Mesendoderm (in vitro differentiated cells): ENCODE measurements around the gene KCNC3.

Experiments
- DNase-seq: peaks from one replicate; pipeline ENCODE4 v3.0.0; 2013
- H2AK5ac ChIP-seq: 2 replicates; pipeline ENCODE4 v1.6.1; 2013; ENCODE audit warnings: low read length, inconsistent platforms
- H2BK120ac ChIP-seq: 2 replicates; pipeline ENCODE4 v1.6.1; 2013; ENCODE audit warnings: low read depth, mild to moderate bottlenecking, low read length, moderate library complexity, mixed read lengths
- H2BK15ac ChIP-seq: replicated peaks from 2 replicates; pipeline ENCODE4 v1.6.1; 2013; ENCODE audit warnings: low read depth, mild to moderate bottlenecking, moderate library complexity
- H2BK5ac ChIP-seq: 2 replicates; pipeline ENCODE4 v1.6.1; 2013; ENCODE audit warnings: low read length, inconsistent platforms
- H3K18ac ChIP-seq: 2 replicates; pipeline ENCODE4 v1.6.1; 2013; ENCODE audit warnings: mild to moderate bottlenecking, low read length, mixed read lengths
- H3K23ac ChIP-seq: one replicate; pipeline ENCODE4 v1.6.1; 2013; ENCODE audit warnings: low read length
- H3K27ac ChIP-seq: 2 replicates; pipeline ENCODE4 v1.5.1; 2013; ENCODE audit warnings: low read depth, mild to moderate bottlenecking, inconsistent platforms, low read length, moderate library complexity
- H3K27me3 ChIP-seq: 2 replicates; pipeline ENCODE4 v1.6.1; 2013; ENCODE audit warnings: low read length, control low read depth, mild to moderate bottlenecking, inconsistent platforms; ENCODE audit not compliant: insufficient read depth, poor library complexity
- H3K36me3 ChIP-seq: 2 replicates; pipeline ENCODE4 v1.6.1; 2013; ENCODE audit warnings: low read length, inconsistent platforms; ENCODE audit not compliant: control insufficient read depth, insufficient read depth
- H3K4ac ChIP-seq: one replicate; pipeline ENCODE4 v1.6.1; 2013; ENCODE audit warnings: low read depth, mild to moderate bottlenecking, low read length, moderate library complexity
- H3K4me1 ChIP-seq: 2 replicates; pipeline ENCODE4 v1.6.1; 2013; ENCODE audit warnings: low read depth, low read length, inconsistent platforms; ENCODE audit not compliant: control insufficient read depth
- H3K4me2 ChIP-seq: 2 replicates; pipeline ENCODE4 v1.6.1; 2013; ENCODE audit warnings: low read length
- H3K4me3 ChIP-seq: 2 replicates; pipeline ENCODE4 v1.5.1; 2013; ENCODE audit warnings: mild to moderate bottlenecking, low read length
- H3K56ac ChIP-seq: one replicate; pipeline ENCODE4 v1.6.1; 2013; ENCODE audit warnings: low read length
- H3K79me1 ChIP-seq: 2 replicates; pipeline ENCODE4 v1.6.1; 2013; ENCODE audit warnings: low read length, inconsistent platforms
- H3K79me2 ChIP-seq: 2 replicates; pipeline ENCODE4 v1.6.1; 2013; ENCODE audit warnings: mild to moderate bottlenecking, low read length; ENCODE audit not compliant: control insufficient read depth, insufficient read depth
- H3K9ac ChIP-seq: 2 replicates; pipeline ENCODE4 v1.6.1; 2013; ENCODE audit warnings: low read length, inconsistent platforms
- H4K5ac ChIP-seq: one replicate; pipeline ENCODE4 v1.6.1; 2013; ENCODE audit warnings: low read length
- H4K8ac ChIP-seq: one replicate; pipeline ENCODE4 v1.6.1; 2013; ENCODE audit warnings: low read depth, mild to moderate bottlenecking, control low read depth, low read length, moderate library complexity
- WGBS: extraction: QIAGEN DNeasy Blood & Tissue Kit; methylation state at CpG from one replicate; pipeline ENCODE4 v1.1.7; 2013; ENCODE audit warnings: low lambda C conversion rate, missing lambda C conversion rate; ENCODE audit not compliant: insufficient coverage; ENCODE audit errors: extremely low coverage; 5-methylcytosine and 5-hydroxymethylcytosine counted together

The KCNC3 gene

DNA sequence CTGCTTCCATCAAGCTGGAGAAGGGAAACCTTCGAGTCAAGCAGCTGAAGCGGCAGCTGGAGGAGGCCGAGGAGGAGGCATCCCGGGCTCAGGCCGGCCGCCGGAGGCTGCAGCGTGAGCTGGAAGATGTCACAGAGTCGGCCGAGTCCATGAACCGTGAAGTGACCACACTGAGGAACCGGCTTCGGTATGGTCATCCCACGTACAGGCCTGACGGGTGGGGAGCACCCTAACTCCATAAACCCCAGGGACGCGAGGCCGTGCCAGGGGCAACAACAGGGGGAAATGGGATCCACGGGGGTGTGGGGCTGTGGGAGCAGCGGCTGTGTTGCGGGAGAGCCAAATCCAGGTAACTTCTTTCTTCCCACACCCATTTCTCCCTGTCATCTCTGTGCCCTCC, 20.2 kb downstream of the KCNC3 start:
- Histone ChIP-seq H3K56ac (no peak overlapping the region), H2BK5ac (no peak overlapping the region), H3K4me3 (no peak overlapping the region), H2BK15ac (no peak overlapping the region), H2BK120ac (no peak overlapping the region), H3K9ac (no peak overlapping the region), H4K5ac (no peak overlapping the region), H3K18ac (no peak overlapping the region), H3K4me1 (peaks cover 4% of the 10 kb centered on the region), H4K8ac (no peak overlapping the region), H2AK5ac (no peak overlapping the region), H3K36me3 (no peaks in the 10 kb centered on the region), H3K79me1 (no peaks in the 10 kb centered on the region), H3K4ac (no peak overlapping the region), H3K23ac (no peak overlapping the region), H3K4me2 (no peak overlapping the region), H3K79me2 (no peaks in the 10 kb centered on the region), H3K27ac (no peak overlapping the region), H3K27me3 (no peaks in the 10 kb centered on the region)
- no CpG with 5 or more reads among the region's 21 CpGs for WGBS
- DNase-seq, result no peak

DNA sequence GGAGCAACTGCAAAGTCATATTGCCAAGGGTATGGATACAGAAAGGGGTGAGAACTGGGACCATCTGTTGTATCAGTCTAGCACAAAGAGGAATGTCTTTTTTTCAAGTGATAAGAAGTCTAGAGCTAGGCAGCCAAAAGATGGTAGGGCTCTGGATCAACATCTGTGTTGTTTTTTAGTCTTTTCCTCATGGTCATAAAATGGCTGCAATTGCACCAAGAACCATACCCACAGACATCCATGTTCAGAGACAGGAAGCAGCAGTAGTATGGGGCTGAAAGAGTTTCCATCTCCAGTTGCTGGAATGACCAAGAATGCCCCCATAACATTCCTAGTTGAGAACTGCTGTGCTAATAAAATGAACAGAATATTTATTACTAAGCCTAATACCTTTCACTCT, 25.6 kb downstream of the KCNC3 start:
- Histone ChIP-seq H3K27ac (no peak overlapping the region), H3K27me3 (no peaks in the 10 kb centered on the region), H3K4me3 (no peak overlapping the region), H3K4me1 (no peaks in the 10 kb centered on the region), H3K18ac (no peak overlapping the region), H3K4me2 (no peak overlapping the region), H2AK5ac (no peak overlapping the region), H4K5ac (no peak overlapping the region), H3K9ac (no peak overlapping the region), H3K79me2 (no peaks in the 10 kb centered on the region), H3K79me1 (no peaks in the 10 kb centered on the region), H2BK120ac (no peak overlapping the region), H2BK5ac (no peak overlapping the region), H4K8ac (no peak overlapping the region), H3K36me3 (no peaks in the 10 kb centered on the region), H2BK15ac (no peak overlapping the region), H3K56ac (no peak overlapping the region), H3K4ac (no peak overlapping the region), H3K23ac (no peak overlapping the region)
- no peak for DNase-seq

DNA sequence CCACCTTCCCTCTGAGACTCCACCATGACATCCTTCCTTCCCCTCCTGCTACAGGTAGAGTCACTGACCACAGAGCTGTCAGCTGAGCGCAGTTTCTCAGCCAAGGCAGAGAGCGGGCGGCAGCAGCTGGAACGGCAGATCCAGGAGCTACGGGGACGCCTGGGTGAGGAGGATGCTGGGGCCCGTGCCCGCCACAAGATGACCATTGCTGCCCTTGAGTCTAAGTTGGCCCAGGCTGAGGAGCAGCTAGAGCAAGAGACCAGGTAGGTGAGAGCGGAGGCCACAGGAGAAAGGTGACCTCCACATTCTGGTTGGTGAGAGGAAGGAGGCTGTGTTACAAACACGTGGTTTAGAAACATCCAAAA, 27.6 kb downstream of the KCNC3 start:
- no peaks in the 10 kb centered on the region for H3K27me3 ChIP-seq
- H4K5ac ChIP-seq, result no peak overlapping the region

DNA sequence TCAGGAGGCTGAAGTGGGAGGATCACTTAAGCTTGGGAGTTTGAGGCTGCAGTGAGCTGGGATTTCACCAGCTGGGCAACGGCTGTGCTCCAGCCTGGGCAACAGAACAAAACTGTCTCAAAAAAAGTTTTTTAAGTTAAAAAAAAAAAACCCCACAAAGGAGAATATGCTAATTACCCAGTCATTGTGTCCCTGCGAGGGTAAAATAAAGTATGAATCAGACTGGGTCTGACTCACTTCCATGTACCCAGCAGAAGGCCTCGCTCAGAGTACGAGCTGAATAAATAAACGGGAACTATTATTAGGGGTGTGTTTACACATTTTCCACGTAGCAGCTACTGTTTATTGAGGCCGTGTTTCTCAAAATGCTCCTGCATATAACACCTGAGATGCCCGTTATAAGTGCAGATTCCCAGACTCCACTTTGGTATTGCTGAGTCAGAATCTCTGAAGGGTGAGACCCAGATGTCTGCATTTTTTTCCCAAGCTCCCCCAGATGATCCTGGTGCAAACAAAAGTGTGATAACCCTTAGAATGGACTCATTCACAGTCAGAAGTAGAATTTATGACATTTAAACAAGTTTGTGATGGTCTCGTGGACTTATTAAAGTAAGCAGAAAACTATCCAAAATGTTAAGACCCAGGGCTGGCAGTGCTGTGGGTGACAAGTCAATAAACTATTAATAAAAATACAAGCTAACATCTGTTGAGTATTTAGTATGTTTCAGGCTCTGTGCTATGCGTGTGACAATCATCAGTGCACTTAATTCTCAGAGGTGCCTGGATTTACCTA, 28.2 kb downstream of the KCNC3 start:
- WGBS, result no CpG with 5 or more reads among the region's 10 CpGs
- Histone ChIP-seq H3K23ac (no peak overlapping the region), H3K36me3 (no peaks in the 10 kb centered on the region), H2AK5ac (no peak overlapping the region), H3K4me3 (no peak overlapping the region), H4K5ac (no peak overlapping the region), H3K79me1 (no peaks in the 10 kb centered on the region), H3K79me2 (no peaks in the 10 kb centered on the region), H2BK15ac (no peak overlapping the region), H3K56ac (no peak overlapping the region), H3K18ac (no peak overlapping the region), H3K9ac (no peak overlapping the region), H3K4me2 (no peak overlapping the region), H3K4me1 (no peaks in the 10 kb centered on the region), H2BK120ac (no peak overlapping the region), H3K4ac (no peak overlapping the region), H2BK5ac (no peak overlapping the region), H3K27ac (no peak overlapping the region), H3K27me3 (no peaks in the 10 kb centered on the region), H4K8ac (no peak overlapping the region)
- no peak for DNase-seq

More for the DNA sequence above, 27.6 kb downstream of the KCNC3 start:
- H3K4me3 ChIP-seq, result no peak overlapping the region
- no peak overlapping the region for H2BK15ac ChIP-seq
- no peak overlapping the region for H3K9ac ChIP-seq
- H4K8ac ChIP-seq, result no peak overlapping the region
- H3K18ac ChIP-seq, result no peak overlapping the region
- H3K56ac ChIP-seq, result no peak overlapping the region
- H3K27ac ChIP-seq, result no peak overlapping the region
- H2BK5ac ChIP-seq, result no peak overlapping the region
- H3K4me1 ChIP-seq, result no peaks in the 10 kb centered on the region
- no peak overlapping the region for H3K23ac ChIP-seq
- H3K79me2 ChIP-seq, result no peaks in the 10 kb centered on the region
- no CpG with 5 or more reads among the region's 10 CpGs for WGBS
- no peaks in the 10 kb centered on the region for H3K36me3 ChIP-seq
- H3K4me2 ChIP-seq, result no peak overlapping the region
- H2BK120ac ChIP-seq, result no peak overlapping the region
- H3K79me1 ChIP-seq, result no peaks in the 10 kb centered on the region
- no peak overlapping the region for H2AK5ac ChIP-seq
- H3K4ac ChIP-seq, result no peak overlapping the region
- DNase-seq, result no peak

DNA sequence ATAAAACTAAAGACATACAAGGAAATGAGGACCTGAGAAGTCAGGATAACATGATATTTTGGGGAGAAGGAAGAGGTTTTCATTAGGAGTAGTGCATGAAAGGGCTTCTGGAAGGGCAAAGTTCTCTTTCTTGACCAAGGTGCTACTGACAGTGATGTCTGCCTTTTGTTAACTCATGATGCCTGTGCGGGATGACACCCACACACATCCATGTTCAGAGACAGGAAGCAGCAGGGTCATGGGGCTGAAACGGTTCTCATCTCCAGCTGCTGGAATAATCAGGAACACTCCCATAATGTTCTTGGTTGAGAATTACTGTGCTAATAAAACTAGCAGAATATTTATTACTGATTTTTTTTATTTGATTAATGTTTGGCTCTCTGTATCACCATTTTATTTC, 29.1 kb downstream of the KCNC3 start:
- Histone ChIP-seq H3K79me2 (no peaks in the 10 kb centered on the region), H4K8ac (no peak overlapping the region), H3K4me3 (no peak overlapping the region), H3K9ac (no peak overlapping the region), H2BK15ac (no peak overlapping the region), H3K4ac (no peak overlapping the region), H3K27me3 (no peaks in the 10 kb centered on the region), H3K23ac (no peak overlapping the region), H2BK5ac (no peak overlapping the region), H3K56ac (no peak overlapping the region), H3K4me1 (no peaks in the 10 kb centered on the region), H2BK120ac (no peak overlapping the region), H4K5ac (no peak overlapping the region), H3K4me2 (no peak overlapping the region), H3K79me1 (no peaks in the 10 kb centered on the region), H3K18ac (no peak overlapping the region), H3K36me3 (no peaks in the 10 kb centered on the region), H3K27ac (no peak overlapping the region), H2AK5ac (no peak overlapping the region)
- WGBS, result no CpG with 5 or more reads among the region's 2 CpGs
- DNase-seq, result no peak
